H9 (cell line): Measurements from ENCODE around the gene CDH6. TPM values are rescaled to one million over a fixed set of nuclear protein-coding genes. Genes with fewer than 3 reads are reported as not detected.

Experiments used
- DNase-seq: peaks from one replicate; pipeline ENCODE4 v3.0.0-alpha.2; 2017
- H2AFZ ChIP-seq: one replicate; pipeline ENCODE4 v1.6.1; 2013; ENCODE audit warnings: mild to moderate bottlenecking, low read length, control low read depth, moderate library complexity
- H2AK5ac ChIP-seq: 2 replicates; pipeline ENCODE4 v1.6.1; 2013; ENCODE audit warnings: low read length, control low read depth, mixed read lengths; ENCODE audit not compliant: insufficient read length
- H2BK120ac ChIP-seq: one replicate; pipeline ENCODE4 v1.6.1; 2013; ENCODE audit warnings: low read depth, mild to moderate bottlenecking, low read length, control low read depth, inconsistent platforms; ENCODE audit not compliant: poor library complexity, severe bottlenecking
- H2BK12ac ChIP-seq: 2 replicates; pipeline ENCODE4 v1.6.1; 2013; ENCODE audit warnings: low read length, control low read depth, mixed read lengths, low read depth; ENCODE audit not compliant: insufficient read length
- H2BK15ac ChIP-seq: 2 replicates; pipeline ENCODE4 v1.6.1; 2013; ENCODE audit warnings: low read depth, low read length, control low read depth
- H2BK20ac ChIP-seq: one replicate; pipeline ENCODE4 v1.6.1; 2013; ENCODE audit warnings: low read depth, mild to moderate bottlenecking, low read length, control low read depth, inconsistent platforms; ENCODE audit not compliant: poor library complexity, severe bottlenecking
- H2BK5ac ChIP-seq: 2 replicates; pipeline ENCODE4 v1.6.1; 2013; ENCODE audit warnings: low read length, control low read depth, mixed read lengths; ENCODE audit not compliant: insufficient read length
- H3K14ac ChIP-seq: 2 replicates; pipeline ENCODE4 v1.6.1; 2013; ENCODE audit warnings: low read length, control low read depth; ENCODE audit not compliant: insufficient read depth
- H3K18ac ChIP-seq: 2 replicates; pipeline ENCODE4 v1.6.1; 2013; ENCODE audit warnings: low read depth, mild to moderate bottlenecking, mixed read lengths, low read length, control low read depth; ENCODE audit not compliant: insufficient read length
- H3K23ac ChIP-seq: 2 replicates; pipeline ENCODE4 v1.6.1; 2013; ENCODE audit warnings: low read length, control low read depth, mixed read lengths, low read depth; ENCODE audit not compliant: insufficient read length
- H3K23me2 ChIP-seq: 2 replicates; pipeline ENCODE4 v1.6.1; 2013; ENCODE audit warnings: low read depth, mild to moderate bottlenecking, mixed read lengths, low read length, control low read depth; ENCODE audit not compliant: insufficient read length, poor library complexity, severe bottlenecking
- H3K27ac ChIP-seq: 2 replicates; pipeline ENCODE4 v1.5.1; 2013; ENCODE audit warnings: low read length, control low read depth, mixed read lengths, low read depth; ENCODE audit not compliant: insufficient read length
- H3K27me3 ChIP-seq: 2 replicates; pipeline ENCODE4 v1.6.1; 2013; ENCODE audit warnings: low read length, control low read depth, inconsistent platforms; ENCODE audit not compliant: insufficient read depth
- H3K4ac ChIP-seq: 2 replicates; pipeline ENCODE4 v1.6.1; 2013; ENCODE audit warnings: low read depth, mild to moderate bottlenecking, control low read depth, inconsistent platforms, low read length, moderate library complexity
- H3K4me1 ChIP-seq: 2 replicates; pipeline ENCODE4 v1.6.1; 2013; ENCODE audit warnings: low read length, control low read depth, inconsistent platforms; ENCODE audit not compliant: insufficient read depth
- H3K4me2 ChIP-seq: 2 replicates; pipeline ENCODE4 v1.6.1; 2013; ENCODE audit warnings: low read length, control low read depth, mixed read lengths; ENCODE audit not compliant: insufficient read length, insufficient read depth
- H3K56ac ChIP-seq: 2 replicates; pipeline ENCODE4 v1.6.1; 2013; ENCODE audit warnings: low read depth, mild to moderate bottlenecking, mixed read lengths, low read length, control low read depth; ENCODE audit not compliant: insufficient read length
- H3K79me1 ChIP-seq: 2 replicates; pipeline ENCODE4 v1.6.1; 2013; ENCODE audit warnings: low read depth, mild to moderate bottlenecking, moderate library complexity, low read length, control low read depth, inconsistent platforms; ENCODE audit not compliant: insufficient read depth, poor library complexity, severe bottlenecking
- H3K79me2 ChIP-seq: 2 replicates; pipeline ENCODE4 v1.6.1; 2013; ENCODE audit warnings: low read length, control low read depth, inconsistent platforms; ENCODE audit not compliant: insufficient read depth
- H3K9ac ChIP-seq: 2 replicates; pipeline ENCODE4 v1.6.1; 2013; ENCODE audit warnings: low read length, control low read depth, mixed read lengths; ENCODE audit not compliant: insufficient read length; ENCODE audit errors: extremely low read depth
- H3K9me3 ChIP-seq: one replicate; pipeline ENCODE4 v1.6.1; 2013; ENCODE audit warnings: low read depth, low read length, inconsistent platforms; ENCODE audit not compliant: control insufficient read depth
- H3T11ph ChIP-seq: one replicate; pipeline ENCODE4 v1.6.1; 2013; ENCODE audit warnings: mild to moderate bottlenecking, low read length, control low read depth, inconsistent platforms
- H4K20me1 ChIP-seq: one replicate; pipeline ENCODE4 v1.6.1; 2013; ENCODE audit not compliant: control insufficient read depth, insufficient read length, insufficient read depth
- H4K5ac ChIP-seq: 2 replicates; pipeline ENCODE4 v1.6.1; 2013; ENCODE audit warnings: low read depth, mild to moderate bottlenecking, mixed read lengths, low read length, control low read depth; ENCODE audit not compliant: insufficient read length
- H4K8ac ChIP-seq: replicated peaks from 2 replicates; pipeline ENCODE4 v1.6.1; 2013; ENCODE audit warnings: low read length, control low read depth, mixed read lengths, low read depth; ENCODE audit not compliant: insufficient read length
- H4K91ac ChIP-seq: 2 replicates; pipeline ENCODE4 v1.6.1; 2013; ENCODE audit warnings: low read depth, mild to moderate bottlenecking, moderate library complexity, mixed read lengths, low read length, control low read depth; ENCODE audit not compliant: insufficient read length
- H3K27ac Mint-ChIP-seq, 3 experiments: 2 replicates in 2 of 3; 3 replicates in 1 of 3; pipeline ENCODE4 v1.8.0; 2020 to 2021; ENCODE audit warnings: mixed read lengths in 3 of 3, mild to moderate bottlenecking in 1 of 3, moderate library complexity in 1 of 3
- H3K27me3 Mint-ChIP-seq: 2 replicates; pipeline ENCODE4 v1.8.0; 2021; ENCODE audit warnings: low read depth, mild to moderate bottlenecking, moderate library complexity, mixed read lengths
- H3K36me3 Mint-ChIP-seq, 3 experiments: 2 replicates in 2 of 3; 3 replicates in 1 of 3; pipeline ENCODE4 v1.8.0; 2020 to 2021; ENCODE audit warnings: low read depth in 3 of 3, mixed read lengths in 3 of 3; ENCODE audit not compliant: insufficient read depth in 1 of 3
- H3K4me1 Mint-ChIP-seq, 2 experiments: 2 replicates each; pipeline ENCODE4 v1.8.0; 2020; ENCODE audit warnings: mixed read lengths in 2 of 2
- H3K4me3 Mint-ChIP-seq, 2 experiments: 2 replicates in 1 of 2; 3 replicates in 1 of 2; pipeline ENCODE4 v1.8.0; 2020 to 2021; ENCODE audit warnings: mild to moderate bottlenecking in 2 of 2, mixed read lengths in 2 of 2, moderate library complexity in 1 of 2
- H3K9me3 Mint-ChIP-seq, 2 experiments: 2 replicates in 1 of 2; 3 replicates in 1 of 2; pipeline ENCODE4 v1.8.0; 2020; ENCODE audit warnings: mild to moderate bottlenecking in 2 of 2, mixed read lengths in 2 of 2, moderate library complexity in 1 of 2
- WGBS: extraction: QIAGEN DNeasy Blood & Tissue Kit; methylation state at CpG from one replicate; pipeline ENCODE4 v1.1.7; 2013; ENCODE audit warnings: missing lambda C conversion rate, low lambda C conversion rate, mixed read lengths; ENCODE audit not compliant: insufficient read length; ENCODE audit errors: extremely low coverage; 5-methylcytosine and 5-hydroxymethylcytosine counted together
- total RNA-seq: library from RNA; stranded (reverse); gene quantifications from 2 replicates; pipeline ENCODE4 v1.2.1, GENCODE V29; 2021
- TF ChIP-seq, protein P1 (sequence below): fragments of 200-600 bp; sonication (generic); conservative IDR thresholded peaks from 3 replicates; pipeline ENCODE4 v1.8.0; 2021; ENCODE audit warnings: antibody characterized with exemption, mild to moderate bottlenecking

Gene CDH6
- total RNA-seq, 1 experiment from 2014 or later, result 11.7 TPM

DNA sequence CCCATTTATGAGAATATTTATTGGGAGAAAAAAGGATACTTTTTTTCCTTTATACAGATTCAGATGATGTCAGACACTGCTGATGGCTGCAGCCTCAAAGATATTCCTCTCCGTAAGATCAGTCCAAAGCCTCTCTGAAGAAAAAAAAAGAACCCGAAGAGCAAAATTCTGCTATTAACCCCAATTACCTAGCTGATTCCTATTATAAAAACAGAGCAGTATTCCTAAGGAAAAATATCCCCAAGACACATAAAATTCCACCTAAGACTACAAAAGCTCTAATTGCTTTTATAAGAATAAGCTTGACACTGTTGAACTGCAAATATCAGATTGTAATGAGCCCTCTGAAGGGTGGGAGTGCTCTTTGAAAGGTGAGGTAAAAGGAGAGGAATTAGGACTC is 138.7 kb downstream of the CDH6 start:
- no peak overlapping the region for H2BK120ac ChIP-seq
- DNase-seq, result no peak
- Mint-ChIP-seq H3K9me3 (no peaks in the 10 kb centered on the region), H3K4me1 (no peaks in the 10 kb centered on the region), H3K27me3 (no peaks in the 10 kb centered on the region), H3K36me3 (no peaks in the 10 kb centered on the region), H3K27ac (no peak overlapping the region), H3K4me3 (no peak overlapping the region)
- no peaks in the 10 kb centered on the region for H3K4me1 ChIP-seq
- H2BK20ac ChIP-seq, result no peak overlapping the region
- H3K23ac ChIP-seq, result no peak overlapping the region
- H4K20me1 ChIP-seq, result no peaks in the 10 kb centered on the region
- H3K23me2 ChIP-seq, result no peaks in the 10 kb centered on the region
- no peak overlapping the region for H4K5ac ChIP-seq
- H3K27me3 ChIP-seq, result no peaks in the 10 kb centered on the region
- no peaks in the 10 kb centered on the region for H3K79me2 ChIP-seq
- no peak overlapping the region for H2AFZ ChIP-seq
- no peak overlapping the region for H2BK15ac ChIP-seq
- no peak overlapping the region for H3T11ph ChIP-seq
- H2AK5ac ChIP-seq, result no peak overlapping the region
- no peak overlapping the region for H3K9ac ChIP-seq
- no peaks in the 10 kb centered on the region for H3K79me1 ChIP-seq
- TF ChIP-seq, protein P1, sequence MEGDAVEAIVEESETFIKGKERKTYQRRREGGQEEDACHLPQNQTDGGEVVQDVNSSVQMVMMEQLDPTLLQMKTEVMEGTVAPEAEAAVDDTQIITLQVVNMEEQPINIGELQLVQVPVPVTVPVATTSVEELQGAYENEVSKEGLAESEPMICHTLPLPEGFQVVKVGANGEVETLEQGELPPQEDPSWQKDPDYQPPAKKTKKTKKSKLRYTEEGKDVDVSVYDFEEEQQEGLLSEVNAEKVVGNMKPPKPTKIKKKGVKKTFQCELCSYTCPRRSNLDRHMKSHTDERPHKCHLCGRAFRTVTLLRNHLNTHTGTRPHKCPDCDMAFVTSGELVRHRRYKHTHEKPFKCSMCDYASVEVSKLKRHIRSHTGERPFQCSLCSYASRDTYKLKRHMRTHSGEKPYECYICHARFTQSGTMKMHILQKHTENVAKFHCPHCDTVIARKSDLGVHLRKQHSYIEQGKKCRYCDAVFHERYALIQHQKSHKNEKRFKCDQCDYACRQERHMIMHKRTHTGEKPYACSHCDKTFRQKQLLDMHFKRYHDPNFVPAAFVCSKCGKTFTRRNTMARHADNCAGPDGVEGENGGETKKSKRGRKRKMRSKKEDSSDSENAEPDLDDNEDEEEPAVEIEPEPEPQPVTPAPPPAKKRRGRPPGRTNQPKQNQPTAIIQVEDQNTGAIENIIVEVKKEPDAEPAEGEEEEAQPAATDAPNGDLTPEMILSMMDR, result no peak
- no peaks in the 10 kb centered on the region for H3K9me3 ChIP-seq
- H3K14ac ChIP-seq, result no peak overlapping the region
- no peak overlapping the region for H2BK12ac ChIP-seq
- no peak overlapping the region for H4K8ac ChIP-seq
- no peak overlapping the region for H3K4ac ChIP-seq
- H2BK5ac ChIP-seq, result no peak overlapping the region
- no CpG with 5 or more reads among the region's 2 CpGs for WGBS
- no peak overlapping the region for H4K91ac ChIP-seq
- H3K18ac ChIP-seq, result no peak overlapping the region
- H3K27ac ChIP-seq, result no peak overlapping the region
- H3K4me2 ChIP-seq, result no peak overlapping the region
- H3K56ac ChIP-seq, result no peak overlapping the region
